ENCODE data around the gene SPOCK3.
"Not testable (repeated sequence)": the region's sequence is repeated elsewhere in the genome, so short reads cannot be mapped to it uniquely, and the experiment has no call there.

Gene SPOCK3

DNA sequence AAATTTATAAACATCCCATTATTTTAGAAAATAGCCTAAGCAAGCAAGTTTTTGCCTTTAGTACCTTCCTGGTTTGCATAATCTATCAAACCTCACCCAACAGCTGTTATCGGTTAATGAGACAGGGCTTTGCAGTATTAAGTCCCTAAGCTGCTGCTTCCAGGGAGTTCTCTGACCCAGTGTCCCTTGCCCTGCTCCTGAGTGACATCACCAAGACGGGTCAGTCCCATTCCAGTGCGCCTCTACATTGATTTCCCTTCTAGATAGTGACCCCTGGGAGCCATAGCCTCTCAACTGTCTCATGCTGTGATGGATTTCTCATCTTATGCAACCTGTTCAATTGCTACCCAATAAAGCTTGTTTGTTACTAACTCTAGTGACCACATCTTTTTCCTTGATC, 410.4 kb downstream of the SPOCK3 start:
- no peak for DNase-seq (ENCODE audit: low read depth, low spot score)

DNA sequence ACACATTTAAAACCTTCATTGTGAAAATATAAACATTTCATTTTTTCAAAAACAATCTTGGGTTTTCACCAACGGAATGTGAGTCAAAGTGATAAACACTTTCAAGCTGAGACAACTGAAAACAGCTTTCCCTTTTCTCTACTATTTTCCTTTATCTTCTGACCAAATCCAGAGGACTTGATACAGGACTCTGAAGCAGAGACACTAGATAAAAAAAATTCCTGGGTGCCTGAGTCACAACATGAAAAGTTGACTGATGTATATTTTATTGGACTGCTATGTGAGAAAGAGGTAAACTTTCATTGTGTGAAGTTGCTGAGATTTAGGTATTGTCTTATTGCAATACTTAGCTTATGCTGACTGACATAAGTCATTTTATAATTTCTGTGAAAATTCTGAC, 411.2 kb downstream of the SPOCK3 start:
- DNase-seq (ENCODE audit: low read depth, low spot score): no peak

DNA sequence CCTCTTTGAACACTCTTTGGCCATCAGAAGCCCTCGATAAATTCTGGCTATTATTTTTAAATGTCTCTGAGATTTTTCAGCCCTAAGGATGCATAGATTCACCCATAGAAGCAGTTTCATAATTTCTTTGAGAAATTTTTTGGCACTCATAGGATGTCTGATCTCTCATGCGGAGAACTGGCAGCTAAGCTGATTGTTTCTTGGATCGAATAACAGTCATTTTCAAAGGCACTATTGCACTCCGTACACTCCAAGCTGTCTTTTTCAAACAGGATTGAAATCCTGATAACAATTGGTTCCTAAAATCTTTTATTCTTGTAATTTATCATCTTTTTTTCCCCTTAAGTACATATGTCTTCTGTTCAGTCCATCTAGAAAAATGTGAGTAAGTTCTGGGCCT, 411.9 kb downstream of the SPOCK3 start:
- no peak for DNase-seq (ENCODE audit: low read depth, low spot score)

DNA sequence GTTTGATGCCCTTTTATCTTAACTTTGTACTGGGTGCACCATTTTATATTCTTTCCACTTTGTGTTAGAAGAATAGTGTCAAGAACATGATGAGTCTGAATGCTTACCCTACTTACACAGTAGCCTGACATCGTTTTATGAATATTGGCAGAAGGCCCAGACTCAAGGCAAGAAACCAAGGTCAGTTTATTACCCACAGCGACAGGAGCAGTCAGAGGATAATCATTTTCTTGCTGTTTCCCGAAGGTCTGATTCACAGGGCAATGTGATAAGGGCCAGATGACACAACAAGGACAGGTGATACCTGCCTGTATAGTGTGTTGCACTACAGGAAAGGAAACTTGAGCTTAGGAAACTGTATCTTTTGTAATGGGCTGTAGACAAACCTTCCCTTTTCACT, 417.4 kb downstream of the SPOCK3 start:
- DNase-seq (ENCODE audit: low read depth, low spot score): no peak

DNA sequence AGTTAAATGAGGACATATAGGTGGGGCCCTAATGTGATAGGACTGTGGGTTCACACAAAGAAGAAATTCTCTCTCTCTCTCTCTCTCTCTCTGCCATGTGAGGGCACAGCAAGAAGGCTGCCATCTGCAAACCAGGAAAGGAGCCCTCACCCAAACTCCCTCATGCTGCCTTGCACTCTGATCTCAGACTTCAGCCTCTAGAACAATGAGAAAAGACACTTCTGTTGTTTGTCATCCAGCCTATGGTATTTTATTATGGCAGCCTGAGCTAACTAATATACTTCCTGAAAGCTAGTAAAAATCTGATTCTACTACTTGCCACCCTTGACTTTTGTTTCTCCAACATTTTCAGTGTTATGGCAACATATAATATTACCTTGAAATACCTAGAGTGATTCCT, 425.9 kb downstream of the SPOCK3 start:
- DNase-seq (ENCODE audit: low read depth, low spot score): no peak

GRCh38 chr4:166802346-166802745, 431.9 kb downstream of the SPOCK3 start:
- DNase-seq (ENCODE audit: low read depth, low spot score): no peak

DNA sequence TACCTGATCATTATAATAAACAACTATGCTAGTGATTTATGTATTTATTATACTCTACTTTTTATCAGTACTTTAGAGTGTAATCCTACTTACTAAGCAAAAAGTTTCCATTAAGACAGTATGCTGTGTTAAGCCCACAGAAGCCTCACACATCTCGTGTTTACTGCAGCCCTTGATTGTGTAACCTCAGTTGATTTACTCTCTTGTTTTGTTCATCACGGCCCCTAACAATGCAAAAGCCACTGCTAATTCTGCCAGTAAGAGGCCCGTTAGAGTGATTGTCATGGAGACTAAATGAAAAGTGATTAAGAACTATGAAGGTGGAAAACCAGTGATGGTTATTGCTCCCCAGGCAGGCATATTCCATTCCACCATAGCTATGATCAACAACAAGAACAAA, 436.2 kb downstream of the SPOCK3 start:
- no peak for DNase-seq (ENCODE audit: low read depth, low spot score)

DNA sequence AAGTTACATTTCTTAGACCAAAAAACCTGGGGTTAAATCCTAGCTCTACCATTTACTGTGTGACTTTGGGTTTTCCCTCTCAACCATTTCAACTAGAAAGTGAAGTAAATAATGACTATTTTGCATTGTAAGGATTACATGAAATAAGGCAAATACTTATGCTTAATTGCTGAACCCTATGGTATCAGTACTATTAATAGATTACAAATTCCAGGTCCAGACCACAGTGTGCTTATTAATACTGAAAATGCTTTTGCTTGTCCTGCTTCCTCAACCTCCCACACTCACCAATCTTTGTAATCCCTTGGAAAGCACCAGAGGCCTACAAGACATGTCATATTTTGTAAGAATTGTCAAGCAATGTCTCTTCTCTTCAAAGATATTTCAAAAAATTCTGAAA, 456.5 kb downstream of the SPOCK3 start:
- no peak for DNase-seq (ENCODE audit: low read depth, low spot score)

- DNase-seq (ENCODE audit: low read depth, low spot score): no peak
Observed at GRCh38 chr4:166763018-166763417, 471.3 kb downstream of the SPOCK3 start.

DNA sequence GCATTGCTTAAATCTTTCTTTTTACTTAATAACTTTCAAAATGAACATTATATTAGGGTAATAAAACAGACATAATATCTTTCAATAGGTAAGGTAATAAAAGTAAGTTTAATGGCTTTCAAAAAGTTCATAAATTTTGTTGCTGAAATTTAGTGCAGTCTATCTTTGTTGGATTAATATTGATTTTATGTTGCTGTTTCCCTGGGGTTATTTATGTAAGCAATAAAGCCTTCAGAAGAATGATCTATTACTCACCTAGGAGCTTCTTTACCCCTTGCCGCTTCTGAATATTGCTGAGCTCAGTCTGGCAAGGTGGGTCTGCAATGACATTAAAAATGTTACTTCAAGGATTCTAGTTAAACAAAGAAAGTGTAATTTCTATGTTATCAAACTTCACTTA, 492.6 kb downstream of the SPOCK3 start:
- DNase-seq (ENCODE audit: low read depth, low spot score): no peak

DNA sequence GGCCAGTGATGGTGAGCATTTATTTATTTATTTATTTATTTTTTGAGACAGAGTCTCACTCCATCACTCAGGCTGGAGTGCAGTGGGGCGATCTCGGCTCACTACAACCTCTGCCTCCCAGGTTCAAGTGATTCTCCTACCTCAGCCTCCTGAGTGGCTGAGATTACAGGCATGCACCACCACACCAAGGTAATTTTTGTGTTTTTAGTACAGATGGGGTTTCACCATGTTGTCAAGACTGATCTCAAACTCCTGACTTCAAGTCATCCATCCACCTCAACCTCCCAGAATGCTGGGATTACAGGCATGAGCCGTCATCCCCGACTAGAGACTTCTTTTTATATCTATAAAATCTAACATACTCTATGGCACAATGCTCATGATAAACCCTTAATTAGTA, 495.1 kb downstream of the SPOCK3 start:
- not testable (repeated sequence) for DNase-seq (ENCODE audit: low read depth, low spot score)

DNA sequence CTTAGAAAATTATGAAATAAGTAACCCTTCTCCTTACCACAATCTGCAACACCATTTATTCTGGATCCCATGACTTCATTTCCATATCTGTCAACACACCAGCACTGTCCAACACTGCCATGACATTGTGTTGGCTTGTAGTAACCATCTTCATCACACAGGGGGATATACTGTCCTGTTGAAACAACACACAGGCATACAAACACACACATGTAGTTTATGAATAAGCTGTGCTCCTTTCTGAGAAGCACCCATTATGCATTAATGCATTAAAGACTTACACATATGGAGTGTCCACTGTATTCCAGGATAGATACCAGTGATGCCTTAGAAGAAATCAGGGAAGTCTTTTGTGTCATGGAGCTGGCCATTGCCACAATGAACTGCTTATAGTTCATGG, 496.9 kb downstream of the SPOCK3 start:
- DNase-seq (ENCODE audit: low read depth, low spot score): no peak

DNA sequence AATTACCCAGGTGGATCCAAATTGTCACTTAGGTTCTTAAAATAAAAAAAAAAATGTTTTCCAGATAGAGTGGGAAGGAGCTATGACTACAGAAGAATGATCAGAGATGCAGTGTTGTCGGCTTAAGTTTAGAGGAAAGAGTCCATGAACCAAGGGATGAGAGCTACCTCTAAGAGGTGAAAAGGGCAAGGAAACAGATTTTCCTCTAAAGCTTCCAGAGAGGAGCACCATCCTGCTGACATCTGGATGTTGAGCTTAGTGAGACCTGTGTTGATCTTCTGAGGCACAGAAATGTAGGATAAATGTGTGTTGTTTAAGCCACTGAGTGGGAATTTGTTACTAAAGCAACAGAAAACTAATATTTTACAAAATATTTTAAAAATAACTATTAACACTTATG, 498.7 kb downstream of the SPOCK3 start:
- DNase-seq (ENCODE audit: low read depth, low spot score): no peak

DNA sequence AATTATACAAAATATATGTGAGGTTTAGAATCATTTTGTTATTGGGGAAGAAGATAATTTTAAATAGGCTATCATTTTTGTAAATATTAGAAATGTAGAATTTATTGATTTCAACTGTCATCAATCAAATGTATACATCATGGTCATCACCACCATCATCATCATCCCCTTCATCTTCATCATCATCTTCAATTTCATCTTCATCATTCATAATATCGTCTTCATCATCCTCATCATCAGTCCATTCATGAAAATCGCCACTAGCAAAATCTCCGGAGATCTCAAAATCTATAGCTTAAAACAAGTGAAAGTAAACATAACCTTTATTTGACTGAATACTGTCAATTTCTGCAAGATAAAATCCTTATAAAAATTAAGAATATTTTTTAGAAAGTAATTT, 499.5 kb downstream of the SPOCK3 start:
- DNase-seq (ENCODE audit: low read depth, low spot score): no peak

GRCh38 chr4:166733686-166734085, 500.6 kb downstream of the SPOCK3 start:
- DNase-seq (ENCODE audit: low read depth, low spot score): no peak

DNA sequence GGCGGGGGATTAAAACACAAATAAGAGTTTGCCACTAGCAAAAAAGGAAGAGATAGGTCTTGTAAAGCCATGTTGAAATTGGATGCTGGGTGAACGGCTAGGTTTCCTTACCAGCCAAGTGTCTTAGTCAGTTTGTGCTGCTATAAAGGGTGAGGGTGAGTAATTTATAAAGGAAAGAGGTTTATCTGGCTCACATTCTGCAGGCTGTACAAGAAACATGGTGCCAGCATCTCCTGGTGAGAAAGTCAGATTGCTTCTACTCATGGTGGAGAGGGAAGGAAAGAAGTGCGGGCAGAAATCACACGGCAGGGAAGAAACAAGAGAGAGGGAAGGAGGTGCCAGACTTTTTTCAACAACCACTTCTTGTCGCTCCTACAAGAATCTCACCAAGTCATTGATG, 507.5 kb downstream of the SPOCK3 start:
- no peak for DNase-seq (ENCODE audit: low read depth, low spot score)

GRCh38 chr4:166724369-166724768, 509.9 kb downstream of the SPOCK3 start:
- DNase-seq (ENCODE audit: low read depth, low spot score): no peak

DNA sequence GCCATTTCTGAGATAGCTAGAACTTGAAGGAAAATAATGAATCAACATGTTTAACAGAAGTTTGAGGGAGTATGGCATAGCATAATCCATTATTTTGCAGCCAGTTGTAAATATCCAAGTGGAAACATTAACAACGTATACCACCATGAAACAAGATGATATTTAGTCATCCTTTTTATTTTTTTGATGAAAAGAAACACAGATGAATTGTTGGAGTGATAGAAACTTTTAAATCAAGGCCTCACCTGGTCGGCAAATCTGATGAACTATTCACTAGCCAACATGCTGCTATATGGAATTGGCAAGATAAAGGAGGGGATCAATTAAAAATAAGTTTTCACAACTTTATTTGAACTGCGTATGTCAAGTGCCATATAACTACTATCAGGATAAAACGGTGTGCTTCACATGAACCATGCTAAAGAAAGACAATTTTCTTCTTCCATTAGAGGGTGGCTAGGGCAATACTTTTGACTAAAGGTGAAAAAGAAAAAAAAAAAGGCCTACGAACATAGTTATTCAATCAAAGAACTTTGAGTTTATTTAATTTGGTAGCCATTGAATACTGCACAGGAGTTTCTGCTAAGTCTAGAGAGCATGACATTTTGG, 510.7 kb downstream of the SPOCK3 start:
- DNase-seq (ENCODE audit: low read depth, low spot score): no peak

DNA sequence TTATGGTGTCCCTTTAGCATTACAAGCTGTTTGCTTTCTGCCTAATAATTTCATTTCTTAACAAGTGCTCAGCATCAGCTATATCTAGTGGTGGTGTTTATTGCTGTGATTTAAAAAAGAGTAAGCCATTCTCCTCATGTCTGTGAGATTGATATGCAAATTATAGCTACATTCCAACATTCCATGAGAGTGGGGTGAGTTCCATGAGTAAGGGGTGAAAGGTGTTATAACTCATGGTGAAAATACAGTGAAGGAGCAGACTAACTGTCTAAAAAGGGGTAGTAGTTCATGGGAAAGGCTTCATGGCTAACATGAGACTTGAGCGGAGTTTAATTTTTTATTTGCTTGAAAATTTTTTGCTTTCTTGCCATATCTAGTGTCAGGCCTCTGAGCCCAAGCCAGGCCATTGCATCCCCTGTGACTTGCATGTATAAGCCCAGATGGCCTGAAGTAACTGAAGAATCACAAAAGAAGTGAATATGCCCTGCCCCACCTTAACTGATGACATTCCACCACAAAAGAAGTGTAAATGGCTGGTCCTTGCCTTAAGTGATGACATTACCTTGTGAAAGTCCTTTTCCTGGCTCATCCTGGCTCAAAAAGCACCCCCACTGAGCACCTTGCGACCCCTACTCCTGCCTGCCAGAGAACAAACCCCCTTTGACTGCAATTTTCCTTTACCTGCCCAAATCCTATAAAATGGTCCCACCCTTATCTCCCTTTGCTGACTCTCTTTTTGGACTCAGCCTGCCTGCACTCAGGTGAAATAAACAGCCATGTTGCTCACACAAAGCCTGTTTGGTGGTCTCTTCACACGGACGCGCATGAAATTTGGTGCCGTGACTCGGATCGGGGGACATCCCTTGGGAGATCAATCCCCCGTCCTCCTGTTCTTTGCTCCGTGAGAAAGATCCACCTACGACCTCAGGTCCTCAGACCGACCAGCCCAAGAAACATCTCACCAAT, 518.3 kb downstream of the SPOCK3 start:
- not testable (repeated sequence) for DNase-seq (ENCODE audit: low read depth, low spot score)

- DNase-seq (ENCODE audit: low read depth, low spot score): no peak
Observed at GRCh38 chr4:166700592-166700991, 533.7 kb downstream of the SPOCK3 start.

- no peak for DNase-seq (ENCODE audit: low read depth, low spot score)
Observed at GRCh38 chr4:166688835-166689234, 545.5 kb downstream of the SPOCK3 start.

- no peak for DNase-seq (ENCODE audit: low read depth, low spot score)
Observed at GRCh38 chr4:166687828-166688227, 546.5 kb downstream of the SPOCK3 start.
